Skeletal muscle tissue (tissue), 4 donors: ENCODE results near the gene L1CAM. TPM values are rescaled to one million over a fixed set of nuclear protein-coding genes. Genes with fewer than 3 reads are reported as not detected.

Experiments
- H3K27ac ChIP-seq: one replicate; pipeline ENCODE4 v1.7.0; 2013; ENCODE audit warnings: mild to moderate bottlenecking, low read depth, low read length, inconsistent platforms
- H3K27me3 ChIP-seq, 3 donors: one replicate each; pipeline ENCODE4 v1.7.0; 2013; ENCODE audit warnings: low read length in 3 of 3; ENCODE audit not compliant: control insufficient read depth in 3 of 3, insufficient read depth in 3 of 3
- H3K36me3 ChIP-seq, 3 donors: one replicate each; pipeline ENCODE4 v1.7.0; 2013; ENCODE audit warnings: low read length in 3 of 3; ENCODE audit not compliant: control insufficient read depth in 3 of 3, insufficient read depth in 3 of 3
- H3K4me1 ChIP-seq, 3 donors: one replicate each; pipeline ENCODE4 v1.7.0; 2013; ENCODE audit warnings: low read length in 3 of 3, mild to moderate bottlenecking in 3 of 3; ENCODE audit not compliant: control insufficient read depth in 3 of 3, insufficient read depth in 3 of 3
- H3K4me3 ChIP-seq, 3 donors: one replicate each; pipeline ENCODE4 v1.7.0; 2013; ENCODE audit warnings: low read length in 3 of 3
- H3K9ac ChIP-seq, 3 donors: one replicate each; pipeline ENCODE4 v1.7.0; 2013; ENCODE audit warnings: low read length in 3 of 3, mild to moderate bottlenecking in 3 of 3, moderate library complexity in 2 of 3, low read depth in 1 of 3
- H3K9me3 ChIP-seq, 3 donors: one replicate each; pipeline ENCODE4 v1.7.0; 2013; ENCODE audit warnings: low read length in 3 of 3; ENCODE audit not compliant: control insufficient read depth in 3 of 3
- total RNA-seq: library from RNA; depleted of rRNA; stranded (reverse); fragments of >200 nt; gene quantifications from one replicate; pipeline ENCODE4 v1.2.3, GENCODE V29; 2014
- donor health status: Osteomylitis.

L1CAM gene
- total RNA-seq, 1 donor from 2014 or later = 1.6 TPM

DNA sequence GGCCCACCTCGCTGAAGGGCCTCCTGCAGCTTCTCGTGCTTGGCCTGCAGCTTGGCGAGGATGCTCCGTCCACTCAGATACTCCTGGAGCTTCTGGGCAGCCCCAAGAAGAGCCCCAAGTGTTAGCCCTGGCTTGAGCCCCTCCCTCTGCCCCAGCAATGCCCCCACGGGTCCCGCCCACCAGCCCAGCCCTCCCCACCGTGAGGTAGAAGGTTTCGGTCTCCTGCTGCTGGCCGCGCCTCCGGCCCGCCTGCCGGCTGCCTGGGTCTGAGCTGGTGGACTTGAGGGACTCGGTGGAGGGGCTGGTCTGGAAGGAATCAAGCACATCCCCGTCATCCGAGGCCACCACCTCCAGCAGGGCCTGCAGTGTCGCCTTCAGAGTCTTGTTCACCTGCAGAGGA is 27.2 kb upstream of the L1CAM start:
- Histone ChIP-seq H3K9ac (no peak overlapping the region), H3K27me3 (peaks cover 0 to 8% (median 0%) of the 10 kb centered on the region in 3 donors), H3K9me3 (no peaks in the 10 kb centered on the region), H3K4me1 (no peaks in the 10 kb centered on the region), H3K36me3 (no peaks in the 10 kb centered on the region), H3K4me3 (no peak overlapping the region), H3K27ac (no peak overlapping the region)

DNA sequence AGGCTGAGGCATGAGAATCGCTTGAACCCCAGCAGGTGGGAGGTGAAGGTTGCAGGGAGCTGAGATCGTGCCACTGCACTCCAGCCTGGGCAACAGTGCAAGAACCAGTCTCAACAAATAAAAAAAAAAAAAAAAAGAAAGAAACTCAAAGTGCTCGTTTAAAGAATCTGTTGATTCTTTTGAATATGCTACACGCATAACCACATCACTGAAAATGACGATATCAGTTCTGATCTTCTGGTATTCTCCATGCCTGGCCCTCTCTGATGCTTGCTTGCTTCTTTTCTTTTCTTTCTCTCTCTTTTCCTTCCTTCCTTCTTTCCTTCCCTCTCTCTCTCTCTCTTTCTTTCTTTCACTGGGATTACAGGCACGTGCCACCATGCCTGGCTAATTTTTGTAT is 25.8 kb upstream of the L1CAM start:
- no peaks in the 10 kb centered on the region for H3K9me3 ChIP-seq
- no peak overlapping the region for H3K27ac ChIP-seq
- no peak overlapping the region for H3K4me3 ChIP-seq
- no peaks in the 10 kb centered on the region for H3K36me3 ChIP-seq
- H3K9ac ChIP-seq = no peak overlapping the region
- H3K27me3 ChIP-seq = peaks cover 0 to 8% (median 0%) of the 10 kb centered on the region in 3 donors
- no peaks in the 10 kb centered on the region for H3K4me1 ChIP-seq

GRCh38 chrX:153910446-153910845 is 24.5 kb upstream of the L1CAM start:
- Histone ChIP-seq H3K9ac (no peak overlapping the region), H3K27ac (no peak overlapping the region), H3K36me3 (no peaks in the 10 kb centered on the region), H3K4me3 (no peak overlapping the region), H3K9me3 (no peaks in the 10 kb centered on the region), H3K4me1 (no peaks in the 10 kb centered on the region), H3K27me3 (peaks cover 0 to 9% (median 5%) of the 10 kb centered on the region in 3 donors)

GRCh38 chrX:153909980-153910360 is 24.0 kb upstream of the L1CAM start:
- Histone ChIP-seq H3K27ac (no peak overlapping the region), H3K9ac (no peak overlapping the region), H3K36me3 (no peaks in the 10 kb centered on the region), H3K4me1 (no peaks in the 10 kb centered on the region), H3K27me3 (peaks cover 0 to 10% (median 5%) of the 10 kb centered on the region in 3 donors), H3K9me3 (no peaks in the 10 kb centered on the region), H3K4me3 (no peak overlapping the region)

GRCh38 chrX:153909024-153909979 is 23.3 kb upstream of the L1CAM start:
- H3K27ac ChIP-seq = no peak overlapping the region
- peaks cover 0 to 10% (median 5%) of the 10 kb centered on the region in 3 donors for H3K27me3 ChIP-seq
- no peaks in the 10 kb centered on the region for H3K36me3 ChIP-seq
- H3K4me3 ChIP-seq = no peak overlapping the region
- no peak overlapping the region for H3K9ac ChIP-seq
- H3K4me1 ChIP-seq = peaks cover 0 to under 1% (median 0%) of the 10 kb centered on the region in 3 donors
- no peaks in the 10 kb centered on the region for H3K9me3 ChIP-seq

DNA sequence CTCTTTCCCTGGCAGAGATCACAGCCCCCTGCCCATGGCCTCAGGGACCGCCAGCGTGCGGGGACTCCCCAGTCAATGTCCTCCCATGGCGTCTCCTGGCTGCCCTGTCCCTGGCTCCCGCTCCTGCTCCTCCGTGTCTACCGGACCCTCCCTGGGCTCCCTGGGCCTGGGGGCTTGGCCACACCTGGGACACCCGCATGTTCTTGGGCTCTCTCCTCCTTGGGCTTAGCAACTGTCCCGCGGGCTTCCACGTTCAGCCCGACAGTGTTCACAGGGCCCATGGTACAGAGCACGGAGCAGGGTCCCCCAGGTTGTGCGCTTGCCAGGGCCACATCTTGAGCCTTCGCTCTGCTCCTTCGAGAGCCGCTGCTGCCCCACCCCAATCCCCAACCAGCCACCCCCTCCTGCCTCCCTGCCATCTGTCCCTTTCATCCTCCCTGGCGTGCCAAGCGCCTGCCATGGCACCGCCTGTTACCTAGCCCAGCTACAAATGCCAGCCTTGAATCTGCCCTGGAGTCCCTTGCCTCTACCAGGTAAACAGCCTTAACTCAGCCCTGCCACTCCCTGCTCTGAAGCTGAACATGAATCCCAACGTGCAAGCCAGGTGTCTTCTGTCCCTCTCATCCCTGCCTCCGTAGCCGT is 22.4 kb upstream of the L1CAM start:
- Histone ChIP-seq H3K9me3 (no peaks in the 10 kb centered on the region), H3K36me3 (no peaks in the 10 kb centered on the region), H3K27me3 (peaks cover 0 to 10% (median 5%) of the 10 kb centered on the region in 3 donors), H3K4me1 (peaks cover 0 to 7% (median 1%) of the 10 kb centered on the region in 3 donors), H3K9ac (no peak overlapping the region), H3K4me3 (no peak overlapping the region), H3K27ac (no peak overlapping the region)

DNA sequence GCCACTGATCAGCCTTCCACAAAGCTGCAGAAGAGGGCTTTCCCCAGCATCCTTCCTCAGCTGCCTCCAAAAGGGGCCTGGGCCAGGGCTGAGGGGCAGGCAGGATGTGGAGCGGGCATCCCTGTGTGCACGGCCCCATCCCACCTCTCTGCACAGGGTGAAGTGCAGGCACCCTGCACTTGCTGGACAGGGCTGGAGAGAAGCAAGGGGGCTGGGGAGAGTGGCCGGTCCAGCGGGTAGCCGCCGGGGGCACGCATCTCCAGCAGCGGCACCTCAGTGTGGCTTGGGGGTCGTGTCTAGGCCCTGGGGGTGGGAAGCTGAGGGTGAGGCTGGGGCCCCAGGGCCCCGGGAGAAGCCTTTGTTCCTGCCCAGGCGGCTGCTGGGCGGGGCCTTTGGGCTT is 21.5 kb upstream of the L1CAM start:
- Histone ChIP-seq H3K4me1 (peaks cover 0 to 14% (median 8%) of the 10 kb centered on the region in 3 donors), H3K27me3 (peaks cover 0 to 11% (median 10%) of the 10 kb centered on the region in 3 donors), H3K36me3 (no peaks in the 10 kb centered on the region), H3K9ac (no peak overlapping the region), H3K9me3 (no peaks in the 10 kb centered on the region), H3K27ac (no peak overlapping the region), H3K4me3 (no peak overlapping the region)

GRCh38 chrX:153906126-153906917 is 20.3 kb upstream of the L1CAM start:
- no peaks in the 10 kb centered on the region for H3K36me3 ChIP-seq
- no peaks in the 10 kb centered on the region for H3K9me3 ChIP-seq
- H3K4me3 ChIP-seq = no peak overlapping the region
- peaks cover 0 to 10% (median 9%) of the 10 kb centered on the region in 3 donors for H3K27me3 ChIP-seq
- peaks cover 5 to 19% (median 10%) of the 10 kb centered on the region in 3 donors for H3K4me1 ChIP-seq
- H3K9ac ChIP-seq = no peak overlapping the region
- no peak overlapping the region for H3K27ac ChIP-seq

DNA sequence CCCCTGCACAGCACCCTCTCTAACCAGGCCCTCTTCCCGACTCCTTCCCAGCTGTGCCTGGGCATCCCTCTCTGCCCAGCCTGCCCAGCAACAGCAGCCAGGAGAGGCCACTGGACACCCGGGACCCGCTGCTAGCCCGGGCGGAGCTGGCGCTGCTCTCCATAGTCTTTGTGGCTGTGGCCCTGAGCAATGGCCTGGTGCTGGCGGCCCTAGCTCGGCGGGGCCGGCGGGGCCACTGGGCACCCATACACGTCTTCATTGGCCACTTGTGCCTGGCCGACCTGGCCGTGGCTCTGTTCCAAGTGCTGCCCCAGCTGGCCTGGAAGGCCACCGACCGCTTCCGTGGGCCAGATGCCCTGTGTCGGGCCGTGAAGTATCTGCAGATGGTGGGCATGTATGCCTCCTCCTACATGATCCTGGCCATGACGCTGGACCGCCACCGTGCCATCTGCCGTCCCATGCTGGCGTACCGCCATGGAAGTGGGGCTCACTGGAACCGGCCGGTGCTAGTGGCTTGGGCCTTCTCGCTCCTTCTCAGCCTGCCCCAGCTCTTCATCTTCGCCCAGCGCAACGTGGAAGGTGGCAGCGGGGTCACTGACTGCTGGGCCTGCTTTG is 19.6 kb upstream of the L1CAM start:
- peaks cover 7 to 21% (median 10%) of the 10 kb centered on the region in 3 donors for H3K4me1 ChIP-seq
- H3K36me3 ChIP-seq = no peaks in the 10 kb centered on the region
- H3K4me3 ChIP-seq = peak overlapping the region in 1 of 3 donors; percentile 22
- H3K9me3 ChIP-seq = no peaks in the 10 kb centered on the region
- no peak overlapping the region for H3K9ac ChIP-seq
- no peak overlapping the region for H3K27ac ChIP-seq
- peaks cover 0 to 10% (median 6%) of the 10 kb centered on the region in 3 donors for H3K27me3 ChIP-seq
